Tibial artery (tissue), 4 donors: ENCODE data around the gene NACAD.

ENCODE experiments used
- DNase-seq, 2 donors: peaks; one replicate each; pipeline ENCODE4 v3.0.0-alpha.2; 2019
- H3K27ac ChIP-seq, 2 donors: fragments of 200-600 bp; sonication (generic) in 1 of 2; 1 replicate in 1 of 2; 2 replicates in 1 of 2; pipeline ENCODE4 v1.5.1; 2018 to 2019; ENCODE audit warnings: mild to moderate bottlenecking in 1 of 2
- H3K27me3 ChIP-seq, 2 donors: fragments of 200-600 bp; sonication (generic) in 1 of 2; one replicate each; pipeline versions ENCODE4 v1.5.1 to v1.6.0; 2016 to 2019
- H3K36me3 ChIP-seq, 3 donors: fragments of 200-600 bp; sonication (generic) in 2 of 3; one replicate each; pipeline ENCODE4 v1.5.1; 2016 to 2019; ENCODE audit warnings: mild to moderate bottlenecking in 2 of 3
- H3K4me1 ChIP-seq, 4 donors: fragments of 200-600 bp; sonication (generic) in 2 of 4; 1 replicate in 3 of 4; 2 replicates in 1 of 4; pipeline ENCODE4 v1.5.1; 2016 to 2019
- H3K4me3 ChIP-seq, 2 donors: fragments of 200-600 bp; sonication (generic) in 1 of 2; 1 replicate in 1 of 2; 2 replicates in 1 of 2; pipeline ENCODE4 v1.5.1; 2018 to 2019; ENCODE audit warnings: mild to moderate bottlenecking in 2 of 2
- H3K9me3 ChIP-seq, 3 donors: fragments of 200-600 bp; sonication (generic) in 1 of 3; one replicate each; pipeline ENCODE4 v1.5.1; 2016 to 2019
- CTCF ChIP-seq, 2 experiments: fragments of 200-600 bp in 1 of 2; fragments of 450-650 bp in 1 of 2; IDR thresholded peaks; one replicate each; pipeline ENCODE4 v1.5.1; 2017 to 2019; ENCODE audit warnings: antibody characterized with exemption in 2 of 2, mild to moderate bottlenecking in 1 of 2, moderate library complexity in 1 of 2
- intact Hi-C: fragments of 100-400 bp; cut with DNase I; formaldehyde crosslinking; loops from one replicate; pipeline ENCODE4 v1.15.0; 2023; ENCODE audit warnings: low total_unique reads

NACAD gene

GRCh38 chr7:45084901-45085618 is 3.7 kb downstream of the NACAD start:
- intact Hi-C loops: loop anchor here (5.0 kb wide), 1 partner anchor 88 kb away; no protein-coding TSS in a partner anchor

GRCh38 chr7:45084336-45084735 is 4.4 kb downstream of the NACAD start:
- DNase-seq: peak in 1 of 2 donors; percentile 39
- Histone ChIP-seq H3K9me3 (no peaks in the 10 kb centered on the region), H3K4me3 (no peak overlapping the region), H3K27ac (no peak overlapping the region), H3K4me1 (peaks cover 0 to 17% (median 8%) of the 10 kb centered on the region in 4 donors), H3K27me3 (no peaks in the 10 kb centered on the region), H3K36me3 (peaks cover 0 to 43% (median 0%) of the 10 kb centered on the region in 3 donors)
- intact Hi-C loops: no loop called here
- no peak for TF ChIP-seq CTCF (IDR thresholded peaks at IDR 0.05)

More at GRCh38 chr7:45084901-45085618, 3.7 kb downstream of the NACAD start:
- no peaks in the 10 kb centered on the region for H3K9me3 ChIP-seq
- H3K36me3 ChIP-seq: peaks cover 0 to 43% (median 0%) of the 10 kb centered on the region in 3 donors
- peaks cover 0 to 18% (median 9%) of the 10 kb centered on the region in 4 donors for H3K4me1 ChIP-seq
- no peak for DNase-seq
- no peak overlapping the region for H3K27ac ChIP-seq
- TF ChIP-seq CTCF (IDR thresholded peaks at IDR 0.05): no peak
- H3K4me3 ChIP-seq: no peak overlapping the region
- no peaks in the 10 kb centered on the region for H3K27me3 ChIP-seq

DNA sequence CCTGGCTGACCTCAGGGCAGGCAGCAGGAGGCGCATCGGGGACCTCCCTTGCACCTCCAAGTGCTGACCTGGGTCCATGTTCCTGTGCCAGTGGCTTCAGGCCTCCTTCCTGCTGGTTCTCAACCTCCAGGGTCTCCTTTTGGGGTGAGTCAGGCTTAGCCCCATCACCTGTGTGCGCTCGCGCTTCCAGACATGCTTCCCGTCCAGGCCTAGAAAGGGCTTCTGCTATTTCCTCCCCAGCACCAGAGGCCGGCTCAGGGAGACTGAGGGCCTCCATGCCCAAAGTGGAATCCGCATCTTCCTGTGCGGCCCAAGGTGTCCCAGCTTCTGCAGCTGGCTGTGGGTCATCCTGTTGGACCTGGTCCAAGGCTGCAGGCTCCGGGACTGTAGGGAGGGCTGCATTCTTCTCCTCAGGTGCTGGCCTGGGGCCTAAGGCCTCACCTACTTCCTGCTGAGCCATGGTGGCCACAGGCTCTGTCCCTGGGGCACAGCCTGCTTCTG is 5.9 kb downstream of the NACAD start:
- Histone ChIP-seq H3K4me3 (no peak overlapping the region), H3K36me3 (peaks cover 3 to 48% (median 5%) of the 10 kb centered on the region in 3 donors), H3K4me1 (peaks cover 0 to 3% (median under 1%) of the 10 kb centered on the region in 4 donors), H3K27me3 (no peaks in the 10 kb centered on the region), H3K9me3 (no peaks in the 10 kb centered on the region), H3K27ac (no peak overlapping the region)
- TF ChIP-seq CTCF (IDR thresholded peaks at IDR 0.05): no peak
- peak in 1 of 2 donors; percentile 48 for DNase-seq
- intact Hi-C loops: no loop called here

- Histone ChIP-seq H3K27me3 (no peaks in the 10 kb centered on the region), H3K27ac (no peak overlapping the region), H3K36me3 (peaks cover 9 to 55% (median 11%) of the 10 kb centered on the region in 3 donors), H3K4me1 (no peaks in the 10 kb centered on the region), H3K9me3 (no peaks in the 10 kb centered on the region), H3K4me3 (no peak overlapping the region)
- no peak for TF ChIP-seq CTCF (IDR thresholded peaks at IDR 0.05)
- DNase-seq: peak in 1 of 2 donors; percentile 63
- intact Hi-C loops: no loop called here
Measured at GRCh38 chr7:45082031-45082830, 6.5 kb downstream of the NACAD start.

- no peak for TF ChIP-seq CTCF (IDR thresholded peaks at IDR 0.05)
- H3K4me3 ChIP-seq: no peak overlapping the region
- DNase-seq: peak in 1 of 2 donors; percentile 55
- no peaks in the 10 kb centered on the region for H3K9me3 ChIP-seq
- no peaks in the 10 kb centered on the region for H3K27me3 ChIP-seq
- H3K36me3 ChIP-seq: peaks cover 11 to 61% (median 16%) of the 10 kb centered on the region in 3 donors
- no peak overlapping the region for H3K27ac ChIP-seq
- intact Hi-C loops: no loop called here
- no peaks in the 10 kb centered on the region for H3K4me1 ChIP-seq
Measured at GRCh38 chr7:45081670-45081974, 7.1 kb downstream of the NACAD start.
